ENCODE measurements around the gene TNC. TPM values are rescaled to one million over a fixed set of nuclear protein-coding genes. Genes with fewer than 3 reads are reported as not detected.

Gene TNC
- total and polyA plus RNA-seq, 3 donors from 2014 or later = 3.3 to 44.0 (median 3.5) TPM

- no peak for TF ChIP-seq POLR2A (IDR thresholded peaks at IDR 0.05)
- no peak for TF ChIP-seq CTCF (IDR thresholded peaks at IDR 0.05)
- Histone ChIP-seq H3K4me1 (no peaks in the 10 kb centered on the region), H3K36me3 (ENCODE audit: low read depth, missing control alignments) (no peaks in the 10 kb centered on the region), H3K27me3 (no peaks in the 10 kb centered on the region), H3K9me3 (no peaks in the 10 kb centered on the region), H3K4me3 (no peak overlapping the region), H3K27ac (no peak overlapping the region)
- WGBS, 2 donors = 95% methylated on average over 2 of the region's 2 CpGs
- intact Hi-C loops (cut with DNase I; ENCODE audit: low total_unique reads) = no loop called here
- DNase-seq = no peak
These were observed 81.3 kb downstream of the TNC start for GRCh38 chr9:115036691-115037090.

- intact Hi-C loops (cut with DNase I; ENCODE audit: low total_unique reads) = no loop called here
- Histone ChIP-seq H3K9me3 (no peaks in the 10 kb centered on the region), H3K4me1 (no peaks in the 10 kb centered on the region), H3K27me3 (no peaks in the 10 kb centered on the region), H3K4me3 (no peak overlapping the region), H3K36me3 (ENCODE audit: low read depth, missing control alignments) (no peaks in the 10 kb centered on the region), H3K27ac (no peak overlapping the region)
- WGBS, 2 donors = 74 to 77% methylated on average over 17 of the region's 17 CpGs
- DNase-seq = no peak
- TF ChIP-seq CTCF (IDR thresholded peaks at IDR 0.05) (no peak), POLR2A (IDR thresholded peaks at IDR 0.05) (no peak)
These were observed 81.9 kb downstream of the TNC start for GRCh38 chr9:115035841-115036612.

GRCh38 chr9:115034801-115035200, 83.2 kb downstream of the TNC start:
- Histone ChIP-seq H3K27me3 (no peaks in the 10 kb centered on the region), H3K4me3 (no peak overlapping the region), H3K4me1 (no peaks in the 10 kb centered on the region), H3K9me3 (no peaks in the 10 kb centered on the region), H3K27ac (no peak overlapping the region), H3K36me3 (ENCODE audit: low read depth, missing control alignments) (no peaks in the 10 kb centered on the region)
- DNase-seq = no peak
- intact Hi-C loops (cut with DNase I; ENCODE audit: low total_unique reads) = no loop called here
- TF ChIP-seq CTCF (IDR thresholded peaks at IDR 0.05) (no peak), POLR2A (IDR thresholded peaks at IDR 0.05) (no peak)
- WGBS, 2 donors = 76 to 77% methylated on average over 1 of the region's 1 CpG

GRCh38 chr9:115033800-115034199, 84.2 kb downstream of the TNC start:
- no peaks in the 10 kb centered on the region for H3K9me3 ChIP-seq
- 83 to 91% methylated on average over 2 of the region's 2 CpGs for WGBS, 2 donors
- no peak overlapping the region for H3K27ac ChIP-seq

More at GRCh38 chr9:115033800-115034199, 84.2 kb downstream of the TNC start:
- no peak for DNase-seq
- no peaks in the 10 kb centered on the region for H3K27me3 ChIP-seq
- no peak overlapping the region for H3K4me3 ChIP-seq
- intact Hi-C loops (cut with DNase I; ENCODE audit: low total_unique reads) = no loop called here
- no peaks in the 10 kb centered on the region for H3K36me3 ChIP-seq (ENCODE audit: low read depth, missing control alignments)
- H3K4me1 ChIP-seq = no peaks in the 10 kb centered on the region
- no peak for TF ChIP-seq CTCF (IDR thresholded peaks at IDR 0.05)
- TF ChIP-seq POLR2A (IDR thresholded peaks at IDR 0.05) = no peak
